Cortex of kidney (tissue), 1 donor: ENCODE results near the gene MTA1.

ENCODE experiments used
- DNase-seq: peaks from one replicate; lab custom pipeline; 2025; lab: John Stamatoyannopoulos, UW

MTA1 gene

GRCh38 chr14:105410642-105411016 is 9.0 kb upstream of the MTA1 start:
- DNase-seq: no peak

GRCh38 chr14:105411017-105411941 is 8.3 kb upstream of the MTA1 start:
- no peak for DNase-seq

- DNase-seq: no peak
Observed at GRCh38 chr14:105411985-105412770, 7.4 kb upstream of the MTA1 start.

- DNase-seq: no peak
Observed at GRCh38 chr14:105412771-105413543, 6.7 kb upstream of the MTA1 start.

GRCh38 chr14:105413544-105413886 is 6.1 kb upstream of the MTA1 start:
- no peak for DNase-seq

GRCh38 chr14:105414456-105415371 is 4.9 kb upstream of the MTA1 start:
- no peak for DNase-seq

GRCh38 chr14:105415481-105416428 is 3.9 kb upstream of the MTA1 start:
- no peak for DNase-seq

DNA sequence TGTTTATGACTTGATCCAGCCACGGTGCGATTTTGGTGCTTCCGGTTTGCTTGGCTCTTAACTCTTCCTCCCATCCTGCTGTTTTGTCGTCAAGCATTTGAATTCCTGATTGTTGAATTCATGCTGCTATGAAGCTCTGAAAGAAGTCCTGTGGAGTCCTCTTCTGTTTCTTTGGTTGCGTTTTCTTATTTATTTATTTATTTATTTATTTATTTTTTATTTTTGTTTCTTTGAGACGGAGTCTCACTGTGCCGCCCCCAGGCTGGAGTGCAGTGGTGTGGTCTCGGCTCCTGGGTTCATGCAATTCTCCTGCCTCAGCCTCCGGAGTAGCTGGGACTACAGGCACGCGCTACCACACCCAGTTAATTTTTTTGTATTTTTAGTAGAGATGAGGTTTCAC is 3.0 kb upstream of the MTA1 start:
- DNase-seq: no peak

DNA sequence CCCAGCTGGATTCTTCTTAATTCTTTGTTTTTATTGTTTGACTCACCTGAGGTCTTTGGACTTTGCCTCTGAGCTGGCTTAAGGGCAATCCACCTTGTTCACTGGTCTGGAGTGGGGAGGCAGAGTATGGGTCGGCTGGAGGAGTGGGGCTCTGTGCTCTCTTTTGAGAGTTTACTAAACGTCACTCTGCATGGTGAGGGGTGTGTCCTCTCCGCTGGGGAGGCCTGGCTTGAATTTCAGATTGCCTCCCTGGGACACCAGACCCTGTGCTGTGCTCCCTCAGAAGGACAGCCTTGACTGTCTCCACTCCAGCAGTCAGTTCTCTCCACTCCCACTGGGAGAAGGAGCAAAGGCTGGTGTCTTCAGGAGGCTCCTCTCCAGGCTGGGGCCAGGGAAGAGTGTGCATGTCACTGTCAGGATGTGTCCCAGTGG is 1.9 kb upstream of the MTA1 start:
- DNase-seq: no peak

DNA sequence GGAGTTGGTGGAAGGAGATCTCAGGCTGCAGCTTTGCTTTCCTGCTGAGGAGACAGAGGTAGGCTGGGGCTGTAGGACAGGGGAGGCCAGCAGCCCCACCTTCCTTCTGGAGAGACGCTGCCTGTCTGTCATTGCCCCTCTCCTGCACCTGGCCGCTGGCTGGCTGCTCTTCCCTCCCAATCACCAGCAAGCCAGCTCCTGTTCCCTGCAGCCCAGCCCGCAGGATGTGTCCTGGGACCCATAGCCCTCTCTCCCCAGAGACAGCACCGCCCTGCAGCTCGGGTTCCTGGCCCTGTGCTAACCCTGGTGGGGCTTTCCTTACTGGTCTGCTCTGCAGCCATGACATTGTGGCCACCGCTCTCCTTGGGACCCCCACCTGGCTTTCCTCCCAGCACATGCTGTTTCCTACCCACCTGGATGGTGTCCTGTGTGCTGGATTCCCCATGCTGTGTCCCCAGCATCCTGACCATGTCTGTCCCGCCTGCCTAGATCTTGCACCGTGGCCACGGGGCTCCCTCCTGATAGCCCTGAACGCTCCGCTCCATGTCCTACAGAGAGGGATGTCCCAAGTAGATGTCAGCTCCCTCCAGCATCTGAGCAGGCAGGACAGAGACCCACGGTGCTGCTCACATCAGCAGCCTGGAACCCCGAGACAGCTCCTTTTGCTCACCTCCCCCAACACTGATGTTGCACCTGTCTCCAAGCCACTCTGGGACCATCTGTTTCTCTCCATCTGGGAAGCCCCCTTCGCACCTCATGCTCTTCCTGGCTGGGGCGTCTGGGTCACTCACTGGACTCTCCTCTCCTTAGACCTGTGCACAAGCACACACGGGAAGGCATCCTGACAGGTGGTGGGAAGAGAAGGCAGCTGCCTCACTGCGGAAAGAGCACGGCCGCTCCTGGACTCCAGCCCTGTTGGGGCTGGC is 1.1 kb upstream of the MTA1 start:
- DNase-seq: no peak

DNA sequence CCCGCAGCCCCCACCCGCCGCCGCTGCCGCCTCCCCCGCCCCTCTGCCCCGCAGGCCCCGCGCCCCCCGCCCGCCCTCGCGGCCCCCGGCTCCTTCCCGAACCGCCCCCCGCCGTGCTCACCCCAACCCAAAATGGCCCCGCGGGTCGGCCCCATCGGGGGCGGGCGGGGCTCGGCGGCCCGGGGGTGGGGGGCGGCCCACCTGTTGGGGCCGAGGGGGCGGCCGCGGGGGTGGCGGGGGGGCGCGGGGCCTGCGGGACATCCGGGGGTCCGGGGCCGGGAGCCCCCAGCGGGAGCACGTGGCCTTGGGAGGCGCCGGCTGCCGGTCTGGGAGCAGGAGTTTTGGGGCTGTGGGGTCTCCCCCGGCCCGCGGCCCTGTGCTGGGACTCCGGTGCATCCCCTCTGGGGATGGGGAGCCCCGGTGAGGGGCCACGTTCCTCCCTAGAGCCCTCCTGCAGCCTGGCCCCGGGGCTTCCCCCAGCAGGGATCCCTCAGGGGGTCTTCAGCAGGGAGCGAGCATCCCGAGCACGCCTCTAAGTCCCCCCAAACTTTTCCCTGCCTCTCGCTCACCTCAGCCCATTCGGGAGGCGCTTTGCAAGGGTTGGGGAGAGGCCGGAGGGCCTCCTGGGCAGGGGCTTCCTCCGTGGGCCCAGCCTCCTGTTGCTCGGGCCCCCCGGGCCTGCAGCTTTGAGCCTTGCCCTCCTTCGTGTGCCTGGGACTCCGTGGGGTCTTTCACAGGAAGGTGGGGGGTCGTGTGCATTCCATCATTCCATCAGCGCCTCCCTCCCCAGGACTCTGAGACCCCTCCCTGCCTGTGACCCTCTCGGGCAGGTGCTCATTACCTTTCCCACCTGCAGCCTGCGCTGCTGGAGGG is 710 bp downstream of the MTA1 start:
- no peak for DNase-seq

DNA sequence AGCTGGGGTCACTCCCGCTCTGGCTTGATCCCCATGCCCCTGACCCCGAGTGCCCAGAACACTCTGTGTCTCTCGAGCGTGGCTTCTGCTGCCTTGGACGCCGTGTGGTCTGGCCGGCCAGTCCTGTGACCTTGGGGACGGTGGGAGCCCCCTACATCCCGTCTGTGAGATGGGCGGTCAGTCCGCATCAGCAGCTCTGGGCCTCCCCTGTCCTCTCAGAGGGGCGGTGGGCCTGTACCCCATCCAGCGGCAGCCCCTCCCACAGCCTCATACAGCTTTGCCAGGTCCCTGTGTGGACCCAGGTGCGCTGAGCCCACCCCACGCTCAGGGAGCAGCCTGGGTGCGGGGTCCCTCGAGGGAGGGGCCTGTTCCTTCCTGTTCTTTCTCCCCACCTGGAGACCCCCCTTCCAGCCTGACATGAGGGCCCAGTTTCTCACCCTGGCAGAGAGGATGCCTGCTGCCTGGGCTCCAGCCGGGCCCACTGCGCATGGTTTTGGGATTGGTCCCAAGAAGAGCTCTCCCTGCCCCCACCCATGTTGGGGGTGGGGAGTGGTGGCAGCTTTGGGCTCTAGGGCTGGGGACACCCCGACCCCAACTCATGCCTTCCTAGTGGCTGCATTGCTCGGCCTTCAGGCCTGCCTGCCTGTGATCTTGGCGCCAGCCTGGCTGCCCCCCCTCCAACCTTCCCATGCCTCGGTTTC is 1.5 kb downstream of the MTA1 start:
- DNase-seq: no peak

DNA sequence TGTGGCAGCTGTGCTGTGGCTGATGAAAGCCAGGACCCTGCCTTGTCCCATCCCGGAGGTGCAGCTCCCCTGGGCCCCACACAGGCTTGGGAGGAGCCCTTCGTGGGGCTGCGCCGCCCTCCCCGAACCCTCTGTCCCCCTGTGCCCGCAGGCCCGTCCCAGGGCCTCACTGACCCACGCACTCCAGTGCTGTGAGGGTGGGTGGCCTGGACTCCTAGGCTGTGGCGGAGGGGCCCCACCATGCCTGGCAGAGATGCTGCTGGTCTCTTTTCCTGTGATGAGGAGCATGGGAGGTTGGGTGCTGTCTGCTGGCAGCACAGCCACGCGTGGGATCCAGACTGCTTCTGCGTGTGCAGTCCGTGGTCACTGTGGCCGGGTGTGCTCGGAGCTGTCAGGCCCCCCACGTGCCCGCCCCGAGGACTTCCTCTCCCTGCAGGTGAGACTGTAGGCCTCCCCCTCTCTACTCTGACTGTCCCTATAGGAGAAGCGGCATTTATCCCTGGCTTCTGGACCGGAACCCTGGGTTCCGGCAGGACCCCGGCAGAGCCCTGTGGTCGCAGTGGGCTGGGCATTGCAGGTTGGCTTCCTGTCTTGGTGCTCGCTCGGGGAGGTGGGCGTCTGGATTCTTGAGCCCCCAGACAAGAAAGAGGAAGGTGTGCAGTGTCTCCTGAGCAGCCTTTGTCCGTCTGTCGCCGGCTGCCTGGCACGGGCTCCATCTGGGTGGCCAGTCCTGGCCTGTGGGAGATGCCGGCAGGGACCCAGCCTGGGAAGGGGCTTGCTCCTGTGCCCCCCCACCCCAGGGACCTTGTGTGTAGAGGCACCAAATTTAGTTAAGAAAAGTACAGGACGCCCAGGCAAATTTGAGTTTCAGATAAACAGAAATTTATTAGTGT is 2.3 kb downstream of the MTA1 start:
- DNase-seq: no peak

DNA sequence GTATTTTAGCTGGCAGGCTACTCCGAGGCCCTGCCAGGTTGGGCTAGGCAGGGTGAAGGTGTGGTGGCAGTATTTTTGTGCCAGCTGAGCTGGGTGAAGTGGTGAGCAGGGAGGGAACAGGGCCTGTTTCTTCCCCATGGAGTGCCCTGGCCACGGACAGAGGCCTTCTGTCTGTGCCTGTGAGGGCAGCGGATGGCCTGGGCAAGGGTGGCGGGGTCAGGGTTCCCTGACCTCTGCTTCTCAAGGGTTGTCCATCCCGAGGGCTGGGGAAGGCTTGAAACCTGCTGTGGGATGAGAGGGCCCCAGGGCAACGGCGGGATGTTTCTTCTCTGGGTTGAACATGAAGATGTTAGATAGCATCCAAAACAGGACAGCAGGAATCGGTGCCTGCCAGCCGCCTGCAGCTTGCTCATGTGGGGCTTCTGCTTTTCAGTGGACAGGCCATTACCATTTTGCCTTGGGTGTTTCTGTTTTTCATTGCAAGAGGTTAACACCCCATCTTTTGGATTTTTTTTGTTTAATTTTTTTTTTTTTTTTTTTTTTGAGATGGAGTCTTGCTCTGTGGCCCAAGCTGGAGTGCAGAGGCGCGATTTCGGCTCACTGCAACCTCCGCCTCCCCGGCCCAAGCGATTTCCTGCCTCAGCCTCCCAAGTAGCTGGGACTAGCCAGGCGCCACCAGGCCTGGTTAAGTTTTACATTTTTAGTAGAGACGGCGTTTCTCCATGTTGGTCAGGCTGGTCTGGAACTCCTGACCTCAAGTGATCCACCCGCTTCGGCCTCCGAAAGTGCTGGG is 3.3 kb downstream of the MTA1 start:
- no peak for DNase-seq

GRCh38 chr14:105423488-105424195 is 4.0 kb downstream of the MTA1 start:
- no peak for DNase-seq
